ENCODE results near the gene ARHGAP10. TPM values are rescaled to one million over a fixed set of nuclear protein-coding genes. Genes with fewer than 3 reads are reported as not detected.

The ARHGAP10 gene
- total and polyA plus RNA-seq, 12 donors = 33.9 to 71.1 (median 60.7) TPM

DNA sequence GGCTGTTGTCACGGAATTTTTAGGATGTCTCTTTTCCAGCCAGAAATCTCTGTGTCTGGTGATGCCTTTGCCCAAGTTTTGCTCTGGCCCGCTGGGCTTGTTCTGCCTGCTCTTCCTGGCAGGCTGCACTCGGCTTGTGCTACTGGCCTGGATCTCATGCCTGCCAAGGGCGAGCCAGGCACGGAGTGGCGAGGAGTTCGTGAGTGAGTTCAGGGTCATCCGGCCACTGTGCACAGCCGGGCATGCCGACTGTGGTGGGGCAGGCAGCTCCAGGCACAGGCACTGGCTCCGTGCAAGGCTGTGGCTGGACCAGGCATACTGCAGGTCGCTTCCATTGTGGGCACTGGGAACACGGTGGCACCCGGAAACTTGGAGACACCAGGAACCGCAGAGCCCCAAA is 129.1 kb downstream of the ARHGAP10 start:
- no peaks in the 10 kb centered on the region for H3K9me3 ChIP-seq
- peak; percentile 25 to 84 (median 57) for ATAC-seq
- no peaks in the 10 kb centered on the region for H3K27me3 ChIP-seq
- intact Hi-C loops (cut with DNase I) = loop anchor here in 2 of 10 donors (5.0 kb wide), 2 partner anchors 134 to 139 kb away; no protein-coding TSS in a partner anchor
- 74 to 79% methylated on average over 15 of the region's 15 CpGs for WGBS, 2 donors
- DNase-seq = peak in 1 of 2 donors; percentile 39
- H3K4me3 ChIP-seq = no peak overlapping the region
- H3K27ac ChIP-seq = peak overlapping the region in 4 of 10 donors; percentile 11 to 64 (median 48)
- H3K36me3 ChIP-seq = peaks cover 0 to 25% (median 0%) of the 10 kb centered on the region in 9 donors
- H3K4me1 ChIP-seq = peaks cover 2 to 76% (median 26%) of the 10 kb centered on the region in 9 donors
- TF ChIP-seq, protein P1, sequence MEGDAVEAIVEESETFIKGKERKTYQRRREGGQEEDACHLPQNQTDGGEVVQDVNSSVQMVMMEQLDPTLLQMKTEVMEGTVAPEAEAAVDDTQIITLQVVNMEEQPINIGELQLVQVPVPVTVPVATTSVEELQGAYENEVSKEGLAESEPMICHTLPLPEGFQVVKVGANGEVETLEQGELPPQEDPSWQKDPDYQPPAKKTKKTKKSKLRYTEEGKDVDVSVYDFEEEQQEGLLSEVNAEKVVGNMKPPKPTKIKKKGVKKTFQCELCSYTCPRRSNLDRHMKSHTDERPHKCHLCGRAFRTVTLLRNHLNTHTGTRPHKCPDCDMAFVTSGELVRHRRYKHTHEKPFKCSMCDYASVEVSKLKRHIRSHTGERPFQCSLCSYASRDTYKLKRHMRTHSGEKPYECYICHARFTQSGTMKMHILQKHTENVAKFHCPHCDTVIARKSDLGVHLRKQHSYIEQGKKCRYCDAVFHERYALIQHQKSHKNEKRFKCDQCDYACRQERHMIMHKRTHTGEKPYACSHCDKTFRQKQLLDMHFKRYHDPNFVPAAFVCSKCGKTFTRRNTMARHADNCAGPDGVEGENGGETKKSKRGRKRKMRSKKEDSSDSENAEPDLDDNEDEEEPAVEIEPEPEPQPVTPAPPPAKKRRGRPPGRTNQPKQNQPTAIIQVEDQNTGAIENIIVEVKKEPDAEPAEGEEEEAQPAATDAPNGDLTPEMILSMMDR (IDR thresholded peaks at IDR 0.05) = no peak

DNA sequence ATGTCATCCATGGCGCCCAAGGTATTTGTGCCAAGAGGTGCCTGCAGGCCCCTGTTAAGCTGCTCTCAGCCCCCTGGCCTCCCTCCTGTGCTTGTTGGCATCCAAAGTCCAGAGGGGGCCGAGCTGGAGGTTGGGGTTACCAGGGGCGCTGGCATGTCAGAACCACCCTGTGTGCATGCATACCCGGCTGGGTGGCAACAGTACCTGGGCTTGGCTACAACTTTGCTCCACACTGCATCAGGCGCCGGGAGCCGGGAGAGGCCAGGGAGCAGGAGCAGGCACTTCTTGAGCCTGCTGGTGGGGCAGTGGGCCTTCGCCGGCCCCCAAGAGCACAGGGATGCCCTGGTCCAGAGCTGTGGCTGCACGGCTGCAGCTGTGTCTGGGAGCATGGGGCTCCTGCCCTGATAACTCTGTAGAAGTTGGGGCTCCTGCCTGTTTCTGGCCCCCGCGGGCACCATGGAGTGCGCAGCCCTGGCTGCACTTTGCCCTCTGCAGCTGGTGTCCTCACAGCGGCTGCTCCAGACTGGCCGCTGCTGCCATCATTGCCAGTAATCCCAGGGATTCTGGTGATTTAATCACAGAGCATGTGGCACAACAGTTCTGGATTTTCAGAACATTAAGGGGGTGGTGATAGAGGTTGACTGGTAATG is 130.3 kb downstream of the ARHGAP10 start:
- Histone ChIP-seq H3K4me1 (peaks cover 3 to 71% (median 27%) of the 10 kb centered on the region in 9 donors), H3K9me3 (no peaks in the 10 kb centered on the region), H3K27me3 (no peaks in the 10 kb centered on the region), H3K4me3 (no peak overlapping the region), H3K27ac (peak overlapping the region in 6 of 10 donors; percentile 4 to 45 (median 16)), H3K36me3 (peaks cover 0 to 28% (median 0%) of the 10 kb centered on the region in 9 donors)
- no peak for DNase-seq
- peak in 3 of 8 donors; percentile 11 to 49 (median 25) for ATAC-seq
- intact Hi-C loops (cut with DNase I) = loop anchor here in 2 of 10 donors (5.0 kb wide), 2 partner anchors 135 to 140 kb away; no protein-coding TSS in a partner anchor
- WGBS, 2 donors = 95% methylated on average over 15 of the region's 15 CpGs
- TF ChIP-seq, protein P1 (IDR thresholded peaks at IDR 0.05) = no peak

GRCh38 chr4:147863111-147863747 is 131.3 kb downstream of the ARHGAP10 start:
- peak overlapping the region in 5 of 10 donors; percentile 1 to 69 (median 47) for H3K27ac ChIP-seq

More at GRCh38 chr4:147863111-147863747, 131.3 kb downstream of the ARHGAP10 start:
- Histone ChIP-seq H3K36me3 (peaks cover 0 to 38% (median 3%) of the 10 kb centered on the region in 9 donors), H3K27me3 (no peaks in the 10 kb centered on the region), H3K4me1 (peaks cover 3 to 64% (median 27%) of the 10 kb centered on the region in 9 donors), H3K9me3 (no peaks in the 10 kb centered on the region), H3K4me3 (no peak overlapping the region)
- ATAC-seq (no peak), DNase-seq (no peak)
- TF ChIP-seq, protein P1 (IDR thresholded peaks at IDR 0.05) = no peak
- intact Hi-C loops (cut with DNase I) = loop anchor here in 2 of 10 donors (5.0 kb wide), 2 partner anchors 136 to 141 kb away; no protein-coding TSS in a partner anchor
- WGBS, 2 donors = 37 to 42% methylated on average over 3 of the region's 3 CpGs
